ENCODE data around the gene RPIA. TPM values are rescaled to one million over a fixed set of nuclear protein-coding genes. Genes with fewer than 3 reads are reported as not detected.
"Not testable (repeated sequence)": the region's sequence is repeated elsewhere in the genome, so short reads cannot be mapped to it uniquely, and the experiment has no call there.

The RPIA gene
- total RNA-seq, 1 donor from 2014 or later = 24.4 TPM

DNA sequence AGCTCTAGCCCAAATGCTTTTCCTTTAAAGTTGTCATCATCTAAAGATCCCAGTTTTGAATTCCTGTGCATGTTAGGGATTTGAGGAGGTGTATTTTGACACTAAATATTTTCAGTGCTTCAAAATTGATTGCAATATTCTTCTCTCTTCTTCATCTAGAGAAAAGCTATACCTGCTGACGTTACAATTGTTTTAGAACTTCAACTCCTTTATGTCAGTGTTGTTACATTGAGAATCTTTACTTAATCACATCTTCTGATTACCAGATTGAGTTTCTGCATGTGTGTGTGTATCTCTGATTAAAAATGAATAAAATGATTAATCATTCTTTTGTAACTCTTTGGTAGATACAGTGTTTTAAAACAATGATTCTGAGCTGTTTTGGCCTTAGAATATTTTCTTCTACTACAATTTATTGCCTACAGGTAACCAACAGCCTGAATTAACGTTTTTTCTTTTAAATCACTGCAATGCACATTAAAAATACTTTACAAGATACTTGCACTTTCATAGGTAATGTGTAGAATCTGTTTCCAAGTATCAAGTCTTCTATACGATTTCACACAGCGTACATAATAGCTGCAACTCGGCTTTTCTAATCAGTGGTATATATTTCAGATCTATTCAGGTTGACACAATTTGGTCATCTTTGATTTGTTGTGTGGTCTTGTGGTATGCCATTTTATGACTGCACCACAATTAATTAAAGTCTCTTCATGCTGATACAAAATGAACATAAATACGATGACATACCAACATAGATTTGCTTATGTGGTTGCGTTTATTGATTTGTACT lies 82.0 kb downstream of the RPIA start:
- not testable (repeated sequence) for DNase-seq (ENCODE audit: low spot score)

DNA sequence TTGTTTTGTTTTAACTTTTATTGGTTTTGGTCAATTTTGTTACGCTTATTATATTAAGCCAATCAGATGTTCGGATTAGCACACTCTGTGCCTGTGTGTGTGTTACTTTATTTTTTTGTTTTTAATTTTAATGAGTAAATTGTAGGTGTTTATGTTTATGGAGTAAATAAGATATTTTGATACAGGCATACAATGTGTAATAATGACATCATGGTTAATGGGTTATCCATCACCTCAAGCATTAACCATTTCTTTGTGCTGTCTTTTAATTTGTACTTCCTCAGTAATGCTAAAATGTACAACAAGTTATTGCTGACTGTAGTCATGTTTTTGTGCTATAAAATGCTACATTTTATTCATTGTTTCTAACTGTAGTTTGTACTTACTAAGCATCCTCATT lies 97.7 kb downstream of the RPIA start:
- not testable (repeated sequence) for DNase-seq (ENCODE audit: low spot score)

DNA sequence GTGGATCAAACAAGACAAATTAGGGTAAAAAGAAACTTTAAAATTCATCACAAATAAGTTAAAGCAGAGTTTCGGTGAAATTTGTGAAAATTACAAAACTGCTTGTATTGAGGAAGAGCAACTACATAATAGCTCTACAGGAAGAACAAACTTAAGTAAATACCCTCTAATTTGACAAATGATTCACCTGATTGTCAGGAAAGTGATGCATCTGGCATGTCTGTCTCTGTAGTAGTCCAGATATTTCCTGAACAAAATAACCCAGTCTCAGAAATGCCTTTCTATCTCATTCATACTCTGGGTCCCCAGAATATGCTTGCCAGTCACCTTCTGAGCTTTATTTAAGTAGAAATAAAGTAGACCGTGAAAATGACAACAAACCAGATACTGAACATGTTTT lies 104.5 kb downstream of the RPIA start:
- not testable (repeated sequence) for DNase-seq (ENCODE audit: low spot score)

DNA sequence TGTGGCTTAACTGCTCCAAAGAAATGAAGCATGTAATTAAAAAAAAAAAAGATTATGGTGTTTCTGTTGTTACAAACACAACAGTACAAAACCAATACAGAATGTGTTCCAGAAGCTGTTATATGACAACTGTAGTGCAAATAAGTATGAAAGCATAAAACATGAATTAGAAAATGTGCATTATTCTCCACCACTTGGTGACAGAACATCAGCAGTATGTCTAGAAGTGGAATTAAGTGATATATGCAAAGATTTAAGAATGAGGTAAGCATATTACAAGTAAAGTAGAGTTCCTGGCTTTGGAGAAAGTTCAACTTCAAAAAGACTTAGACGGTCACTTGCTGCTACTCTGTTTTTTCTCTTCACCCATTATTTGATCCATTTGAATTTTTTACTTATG lies 105.0 kb downstream of the RPIA start:
- not testable (repeated sequence) for DNase-seq (ENCODE audit: low spot score)

DNA sequence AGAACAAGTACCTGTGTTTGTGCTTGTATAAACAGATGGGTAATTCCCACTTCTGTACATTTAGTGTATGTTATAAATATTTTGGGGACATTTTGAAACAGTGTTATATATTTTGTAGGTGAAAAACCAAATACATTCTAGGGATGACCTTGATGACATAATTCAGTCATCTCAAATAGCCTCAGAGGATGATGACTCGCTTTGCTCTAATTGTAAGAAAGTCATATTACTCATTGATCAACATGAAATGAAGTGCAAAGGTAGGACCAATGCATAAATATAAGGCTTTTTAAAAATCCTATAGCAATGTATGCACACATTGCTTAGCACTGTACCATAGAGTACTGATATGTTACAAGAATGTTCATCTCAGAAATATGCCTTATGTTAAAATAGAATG lies 105.7 kb downstream of the RPIA start:
- DNase-seq (ENCODE audit: low spot score) = not testable (repeated sequence)

Other genes starting within 250 kb of the RPIA start
- gene FOXI3, start 239.0 kb upstream of the RPIA start, total RNA-seq = not detected
- 17.9 TPM for gene EIF2AK3, start 64.2 kb upstream of the RPIA start, total RNA-seq